ENCODE measurements around the gene CCDC102A. TPM values are rescaled to one million over a fixed set of nuclear protein-coding genes. Genes with fewer than 3 reads are reported as not detected.

The CCDC102A gene
- total RNA-seq, 1 experiment from 2014 or later: 4.1 TPM

DNA sequence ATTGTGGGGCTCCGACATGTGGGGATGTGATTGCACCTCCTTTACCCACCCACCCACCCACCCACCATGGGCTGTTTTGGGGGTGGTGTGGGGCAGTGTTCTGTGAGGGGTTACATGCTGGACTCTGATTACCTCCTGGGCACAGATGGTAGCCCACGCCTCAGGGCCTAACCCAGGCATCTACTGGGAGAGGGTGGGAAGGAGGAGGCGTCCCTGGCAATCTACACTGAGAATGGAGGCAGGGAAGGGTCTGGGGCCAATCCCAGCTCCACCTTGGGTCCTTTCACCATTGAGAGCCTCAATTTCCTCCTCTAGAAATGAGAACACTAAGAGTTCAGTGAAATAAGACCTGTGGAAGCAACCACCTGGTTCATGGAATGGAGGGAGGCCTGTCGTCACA is 38.3 kb downstream of the CCDC102A start:
- Mint-ChIP-seq H3K4me1 (ENCODE audit: insufficient read depth, unreplicated experiment) (no peaks in the 10 kb centered on the region), H3K9me3 (ENCODE audit: unreplicated experiment) (no peaks in the 10 kb centered on the region), H3K27ac (ENCODE audit: low read depth, unreplicated experiment) (no peak overlapping the region), H3K27me3 (ENCODE audit: insufficient read depth, unreplicated experiment) (peaks cover 12% of the 10 kb centered on the region), H3K4me3 (ENCODE audit: unreplicated experiment) (no peak overlapping the region), H3K36me3 (ENCODE audit: insufficient read depth, unreplicated experiment) (no peaks in the 10 kb centered on the region)
- no TSS peak for BruUV-seq (replicated peaks)
- TF ChIP-seq CTCF (IDR thresholded peaks at IDR 0.05; ENCODE audit: unreplicated experiment): no peak
- intact Hi-C loops (cut with micrococcal nuclease): no loop called here
- no peak for DNase-seq (ENCODE audit: unreplicated experiment)
- CTCF ChIA-PET: interaction anchor here (0.6 kb wide), 1 partner anchor 11 kb away, joined by 4 read pairs; no protein-coding TSS in a partner anchor
- POLR2A ChIA-PET: no interaction called here

DNA sequence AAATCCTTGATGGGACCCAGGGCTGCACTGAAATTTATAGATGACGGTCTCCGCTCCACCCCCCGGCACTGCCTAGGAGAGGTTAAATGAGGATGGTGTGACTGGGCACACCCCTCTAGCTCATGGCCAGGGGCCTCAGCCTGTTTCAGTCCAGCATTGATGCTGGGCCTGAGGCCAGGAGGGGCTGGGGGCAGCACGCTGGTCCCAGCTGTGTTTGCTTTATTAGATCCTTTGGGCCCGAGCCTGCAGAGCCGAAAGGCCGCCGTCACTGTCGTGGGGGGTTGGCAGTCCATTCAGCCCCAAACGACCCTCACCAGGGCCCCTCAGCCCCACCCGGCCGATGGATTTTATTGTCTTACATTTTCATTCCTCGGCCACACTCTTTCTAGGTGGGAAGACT is 39.2 kb downstream of the CCDC102A start:
- no peaks in the 10 kb centered on the region for H3K4me1 Mint-ChIP-seq (ENCODE audit: insufficient read depth, unreplicated experiment)
- POLR2A ChIA-PET: no interaction called here
- CTCF ChIA-PET: interaction anchor here (0.8 kb wide), 1 partner anchor 23 kb away, joined by 4 read pairs; no protein-coding TSS in a partner anchor

DNA sequence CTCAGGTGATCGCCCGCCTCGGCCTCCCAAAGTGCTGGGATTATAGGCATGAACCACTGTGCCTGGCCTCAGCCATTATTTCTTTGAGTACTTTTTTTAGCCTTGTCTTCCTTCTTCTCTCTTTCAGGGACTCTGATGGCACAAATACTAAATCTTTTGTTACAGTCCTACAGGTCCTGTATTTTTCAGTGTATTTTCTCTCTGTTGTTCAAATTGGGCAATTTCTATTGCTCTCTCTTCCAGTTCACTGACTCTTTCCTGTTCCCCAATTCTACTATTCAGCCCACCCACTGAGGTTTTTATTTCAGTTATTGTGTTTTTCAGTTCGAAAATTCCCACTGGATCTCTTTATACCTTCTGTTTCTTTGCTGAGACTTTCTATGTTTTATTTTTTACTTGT is 42.6 kb downstream of the CCDC102A start:
- Mint-ChIP-seq H3K9me3 (ENCODE audit: unreplicated experiment) (no peaks in the 10 kb centered on the region), H3K4me1 (ENCODE audit: insufficient read depth, unreplicated experiment) (no peaks in the 10 kb centered on the region), H3K27ac (ENCODE audit: low read depth, unreplicated experiment) (no peak overlapping the region), H3K4me3 (ENCODE audit: unreplicated experiment) (no peak overlapping the region), H3K36me3 (ENCODE audit: insufficient read depth, unreplicated experiment) (no peaks in the 10 kb centered on the region), H3K27me3 (ENCODE audit: insufficient read depth, unreplicated experiment) (peaks cover 23% of the 10 kb centered on the region)
- BruUV-seq (replicated peaks): no TSS peak
- no peak for TF ChIP-seq CTCF (IDR thresholded peaks at IDR 0.05; ENCODE audit: unreplicated experiment)
- CTCF ChIA-PET: interaction anchor here (1.2 kb wide), 1 partner anchor 19 kb away, joined by 5 read pairs; no protein-coding TSS in a partner anchor
- POLR2A ChIA-PET: no interaction called here
- DNase-seq (ENCODE audit: unreplicated experiment): no peak
- intact Hi-C loops (cut with micrococcal nuclease): no loop called here

More for the DNA sequence above, 39.2 kb downstream of the CCDC102A start:
- DNase-seq (ENCODE audit: unreplicated experiment): no peak
- TF ChIP-seq CTCF (IDR thresholded peaks at IDR 0.05; ENCODE audit: unreplicated experiment): no peak
- Mint-ChIP-seq H3K9me3 (ENCODE audit: unreplicated experiment) (no peaks in the 10 kb centered on the region), H3K27ac (ENCODE audit: low read depth, unreplicated experiment) (no peak overlapping the region), H3K27me3 (ENCODE audit: insufficient read depth, unreplicated experiment) (peaks cover 12% of the 10 kb centered on the region), H3K4me3 (ENCODE audit: unreplicated experiment) (no peak overlapping the region), H3K36me3 (ENCODE audit: insufficient read depth, unreplicated experiment) (no peaks in the 10 kb centered on the region)
- intact Hi-C loops (cut with micrococcal nuclease): no loop called here
- no TSS peak for BruUV-seq (replicated peaks)

GRCh38 chr16:57489229-57489628 is 47.1 kb downstream of the CCDC102A start:
- Mint-ChIP-seq H3K9me3 (ENCODE audit: unreplicated experiment) (no peaks in the 10 kb centered on the region), H3K4me3 (ENCODE audit: unreplicated experiment) (no peak overlapping the region), H3K36me3 (ENCODE audit: insufficient read depth, unreplicated experiment) (no peaks in the 10 kb centered on the region), H3K27ac (ENCODE audit: low read depth, unreplicated experiment) (no peak overlapping the region), H3K4me1 (ENCODE audit: insufficient read depth, unreplicated experiment) (peaks cover 5% of the 10 kb centered on the region), H3K27me3 (ENCODE audit: insufficient read depth, unreplicated experiment) (peaks cover 20% of the 10 kb centered on the region)
- no peak for TF ChIP-seq CTCF (IDR thresholded peaks at IDR 0.05; ENCODE audit: unreplicated experiment)
- intact Hi-C loops (cut with micrococcal nuclease): no loop called here
- ChIA-PET POLR2A (interaction anchor here (0.6 kb wide), 1 partner anchor 913 kb away, joined by 3 read pairs; no protein-coding TSS in a partner anchor), CTCF (interaction anchor here (0.9 to 2.1 kb wide), 3 partner anchors 27 to 71 kb away, joined by 3 to 10 read pairs (median 4); partner anchors contain the start of gene POLR2C)
- no peak for DNase-seq (ENCODE audit: unreplicated experiment)
- no TSS peak for BruUV-seq (replicated peaks)
